K562 (cell line): ENCODE measurements around the gene MYLK4. TPM values are rescaled to one million over a fixed set of nuclear protein-coding genes. Genes with fewer than 3 reads are reported as not detected.

Experiments used
- ATAC-seq: fragments of 200-7000 bp; cut with Tn5 transposase; 3 replicates; pipeline ENCODE4 v1.9.1; 2020; ENCODE audit warnings: moderate library complexity
- BruUV-seq: library from RNA; stranded (reverse); fragments of 400-500 nt; replicated peaks from 2 replicates; lab custom pipeline; 2021; lab: Mats Ljungman, UMichigan
- CTCF ChIA-PET: fragments of 300-600 bp; formaldehyde crosslinking; extraction: SDS; loops from one replicate; lab custom pipeline; 2021; ENCODE audit warnings: low intra/inter-chr PET ratio; lab: Yijun Ruan, JAX
- POLR2A ChIA-PET: fragments of 300-600, 350-650 bp; sonication (Branson Sonifier 250); formaldehyde crosslinking; extraction: SDS; loops from one replicate; lab custom pipeline; 2021; ENCODE audit warnings: antibody characterized with exemption, inconsistent platforms; lab: Yijun Ruan, JAX
- DNase-seq, 4 experiments: peaks; one replicate each; pipeline versions ENCODE4 v3.0.0 to v3.0.0-alpha.2; 2011 to 2018; ENCODE audit warnings: low spot score in 3 of 4, mixed read lengths in 3 of 4; ENCODE audit errors: extremely low read depth in 1 of 4
- FAIRE-seq: peaks from 2 replicates; lab custom pipeline; 2011; peaks lifted over from hg19 to GRCh38; lab: Jason Lieb, UNC
- H2AFZ ChIP-seq: 2 replicates; pipeline ENCODE4 v1.6.0; 2011; ENCODE audit warnings: low read depth, low read length, control low read depth, inconsistent platforms
- H3K27ac ChIP-seq: fragments of 200-600 bp; 3 replicates; pipeline ENCODE4 v1.8.0; 2011; ENCODE audit warnings: low read depth, mild to moderate bottlenecking, control low read depth, inconsistent platforms, low read length, moderate library complexity, mixed read lengths; ENCODE audit errors: extremely low read depth
- H3K27me3 ChIP-seq, 2 experiments: fragments of 300-600 bp in 1 of 2; 2 replicates in 1 of 2; 3 replicates in 1 of 2; pipeline versions ENCODE4 v1.6.0 to v1.8.0; 2011; ENCODE audit warnings: inconsistent platforms in 2 of 2, low read length in 2 of 2, mild to moderate bottlenecking in 1 of 2, mixed read lengths in 1 of 2, moderate library complexity in 1 of 2; ENCODE audit not compliant: control insufficient read depth in 2 of 2, insufficient read depth in 2 of 2
- H3K36me3 ChIP-seq: fragments of 300-600 bp; 3 replicates; pipeline ENCODE4 v1.8.0; 2011; ENCODE audit warnings: mild to moderate bottlenecking, low read length, inconsistent platforms; ENCODE audit not compliant: control insufficient read depth, insufficient read depth
- H3K4me1 ChIP-seq, 2 experiments: fragments of 200-600 bp in 1 of 2; replicated peaks in 1 of 2; 2 replicates in 1 of 2; 3 replicates in 1 of 2; pipeline versions ENCODE4 v1.5.1 to v1.8.0; 2011; ENCODE audit warnings: inconsistent platforms in 2 of 2, low read length in 2 of 2, mild to moderate bottlenecking in 1 of 2, mixed read lengths in 1 of 2, moderate library complexity in 1 of 2; ENCODE audit not compliant: control insufficient read depth in 2 of 2, insufficient read depth in 2 of 2
- H3K4me2 ChIP-seq: 2 replicates; pipeline ENCODE4 v1.6.1; 2011; ENCODE audit warnings: low read length, control low read depth, inconsistent platforms, mixed read lengths; ENCODE audit not compliant: insufficient read depth
- H3K4me3 ChIP-seq: fragments of 200-600 bp; sonication (generic), shearing (Covaris generic); 2 replicates; pipeline ENCODE4 v1.5.1; 2016; ENCODE audit warnings: control low read depth, inconsistent platforms
- H3K79me2 ChIP-seq: fragments of 200-600 bp; 3 replicates; pipeline ENCODE4 v1.8.0; 2011; ENCODE audit warnings: low read length, inconsistent platforms; ENCODE audit not compliant: control insufficient read depth, insufficient read depth
- H3K9ac ChIP-seq, 2 experiments: 2 replicates each; pipeline versions ENCODE4 v1.6.0 to v1.6.1; 2011; ENCODE audit warnings: low read depth in 2 of 2, low read length in 2 of 2, control low read depth in 1 of 2, inconsistent platforms in 1 of 2, mild to moderate bottlenecking in 1 of 2, mixed read lengths in 1 of 2; ENCODE audit not compliant: insufficient read depth in 1 of 2
- H3K9me1 ChIP-seq: one replicate; pipeline ENCODE4 v1.6.0; 2011; ENCODE audit warnings: inconsistent platforms, mild to moderate bottlenecking, low read length, moderate library complexity; ENCODE audit not compliant: control insufficient read depth, insufficient read depth
- H3K9me3 ChIP-seq: replicated peaks from 2 replicates; pipeline ENCODE4 v1.5.1; 2011; ENCODE audit warnings: low read depth, low read length, inconsistent platforms; ENCODE audit not compliant: control insufficient read depth, insufficient read depth
- H4K20me1 ChIP-seq: replicated peaks from 2 replicates; pipeline ENCODE4 v1.6.1; 2011; ENCODE audit warnings: low read length, inconsistent platforms, mixed read lengths; ENCODE audit not compliant: control insufficient read depth, insufficient read depth
- BRD4 ChIP-seq: fragments of 200-600 bp; sonication (generic); IDR thresholded peaks from 2 replicates; pipeline ENCODE4 v1.6.1; 2017; ENCODE audit warnings: inconsistent platforms
- EGR1 ChIP-seq: fragments of 450-650 bp; conservative IDR thresholded peaks from 2 replicates; pipeline ENCODE4 v1.6.1; 2017; ENCODE audit warnings: mild to moderate bottlenecking
- FOXK1 ChIP-seq: sonication (generic); formaldehyde crosslinking; IDR thresholded peaks from 2 replicates; pipeline ENCODE4 v1.8.0; 2022; ENCODE audit warnings: missing genetic modification reagents, mild to moderate bottlenecking, borderline replicate concordance
- GTF2E2 ChIP-seq: fragments of 200-800 bp; sonication (Bioruptor generic); IDR thresholded peaks from 2 replicates; pipeline ENCODE4 v1.6.1; 2016; ENCODE audit warnings: missing genetic modification characterization, missing compliant biosample characterization
- IRF2 ChIP-seq: sonication (generic); formaldehyde crosslinking; IDR thresholded peaks from 2 replicates; pipeline ENCODE4 v1.8.1; 2022; ENCODE audit warnings: mild to moderate bottlenecking, missing genetic modification reagents
- MAFK ChIP-seq: IDR thresholded peaks from 2 replicates; pipeline ENCODE4 v1.6.1; 2011; ENCODE audit warnings: low read length, improper control_type of control experiment
- NR2F6 ChIP-seq: fragments of 450-650 bp; formaldehyde crosslinking; IDR thresholded peaks from 2 replicates; pipeline ENCODE4 v1.4.0; 2020; ENCODE audit warnings: mild to moderate bottlenecking
- NUFIP1 ChIP-seq: fragments of 450-650 bp; IDR thresholded peaks from 2 replicates; pipeline ENCODE4 v1.6.1; 2018; ENCODE audit not compliant: partially characterized antibody
- POLR2H ChIP-seq: IDR thresholded peaks from 2 replicates; pipeline ENCODE4 v1.6.1; 2016; ENCODE audit warnings: missing genetic modification characterization, low read depth, mild to moderate bottlenecking, control low read depth, missing compliant biosample characterization, moderate library complexity
- SRF ChIP-seq, 2 experiments: fragments of 250-450, 450-650 bp in 1 of 2; sonication (Bioruptor Pico) in 1 of 2; sonication (generic) in 1 of 2; formaldehyde crosslinking; IDR thresholded peaks; 2 replicates each; pipeline versions ENCODE4 v1.5.0 to v1.5.1; 2020 to 2022; ENCODE audit warnings: mild to moderate bottlenecking in 1 of 2, missing genetic modification reagents in 1 of 2
- TCF7L2 ChIP-seq: fragments of 150-350 bp; IDR thresholded peaks from 2 replicates; pipeline ENCODE4 v1.6.1; 2016; ENCODE audit warnings: low read depth, mild to moderate bottlenecking, low read length, moderate library complexity
- ZFP1 ChIP-seq: fragments of 450-650 bp; formaldehyde crosslinking; IDR thresholded peaks from 2 replicates; pipeline ENCODE4 v1.4.0; 2020; ENCODE audit warnings: mild to moderate bottlenecking, mixed read lengths
- ZNF316 ChIP-seq: fragments of 450-650 bp; IDR thresholded peaks from 2 replicates; pipeline ENCODE4 v1.6.1; 2016
- ZZZ3 ChIP-seq: fragments of 450-650 bp; IDR thresholded peaks from 2 replicates; pipeline ENCODE4 v1.6.1; 2016; ENCODE audit warnings: antibody characterized with exemption, mild to moderate bottlenecking, moderate library complexity
- WGBS: fragments of 100-300 bp; shearing (Covaris generic); methylation state at CpG from one replicate; pipeline ENCODE4 v1.1.6; 2016; ENCODE audit warnings: low coverage, mixed read lengths; ENCODE audit not compliant: insufficient coverage; ENCODE audit errors: missing lambda C conversion rate; 5-methylcytosine and 5-hydroxymethylcytosine counted together
- in situ Hi-C: fragments of 300-500 bp; cut with MboI; formaldehyde crosslinking; loops from 4 replicates; pipeline ENCODE4 v1.15.0; 2018; ENCODE audit warnings: inconsistent platforms, mixed read lengths
- intact Hi-C: fragments of 100-400 bp; cut with micrococcal nuclease; formaldehyde crosslinking; loops from 2 replicates; pipeline ENCODE4 v1.14.2; 2022
- polyA plus RNA-seq, 8 experiments: library from polyadenylated mRNA; depleted of rRNA in 4 of 8; stranded (reverse) in 5 of 8; unstranded in 3 of 8; fragments of >200 nt; fragmentation: Nextera tagmentation in 2 of 8; fragmentation: Illumina TruSeq in 1 of 8; extraction: Ambion mirVana in 2 of 8; extraction: Trizol in 1 of 8; gene quantifications; 2 replicates each; pipeline versions ENCODE4 v1.2.1 to v1.2.3, GENCODE V29; 2011 to 2014; ENCODE audit warnings: inconsistent platforms in 1 of 8, missing spikeins in 1 of 8
- total RNA-seq, 7 experiments: library from RNA; depleted of rRNA in 6 of 7; stranded (reverse); fragments of >200 nt in 6 of 7; fragmentation: Illumina TruSeq in 2 of 7; extraction: Trizol in 2 of 7; gene quantifications; 2 replicates each; pipeline versions ENCODE4 v1.2.1 to v1.2.3, GENCODE V29; 2011 to 2021; ENCODE audit warnings: low replicate concordance in 1 of 7
- TF ChIP-seq, protein P1 (sequence below): fragments of 450-650 bp; IDR thresholded peaks from 2 replicates; pipeline ENCODE4 v1.6.1; 2018; ENCODE audit not compliant: partially characterized antibody
- TF ChIP-seq, protein P2 (sequence below): fragments of 450-650 bp; formaldehyde crosslinking; IDR thresholded peaks from 2 replicates; pipeline ENCODE4 v1.4.0; 2020; ENCODE audit warnings: mild to moderate bottlenecking, mixed read lengths

Gene MYLK4
- total and polyA plus RNA-seq, 9 of the 15 experiments (the other 6 are each of a cell fraction or from before 2014, with no cell fraction given) = 0.01 to 0.15 (median 0.06) TPM

DNA sequence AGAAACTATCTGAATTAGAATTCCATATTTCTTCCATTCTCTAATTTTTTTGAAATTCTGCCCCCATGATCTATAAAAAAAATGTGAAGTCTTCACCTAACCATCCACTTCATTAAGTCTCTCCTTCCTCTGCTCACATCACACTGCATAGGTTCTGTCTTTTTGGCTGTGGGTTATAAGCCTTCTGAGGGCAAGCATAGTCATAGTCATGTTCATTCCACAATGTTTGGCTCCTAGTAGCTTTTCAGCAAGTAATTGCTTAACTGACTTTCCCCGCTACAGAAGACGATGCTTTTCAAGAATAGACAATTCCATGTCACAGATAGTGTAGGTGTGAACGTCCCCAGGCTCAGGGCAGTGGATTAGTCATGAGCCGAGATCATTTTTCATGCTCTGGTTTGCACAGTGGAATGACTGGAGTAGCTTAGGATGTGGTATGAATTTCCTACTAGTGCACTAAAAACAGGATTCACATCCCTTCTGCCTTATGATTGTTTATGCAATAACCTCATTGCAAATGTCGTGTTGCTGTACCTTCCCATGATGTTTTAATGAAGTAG is 43.5 kb upstream of the MYLK4 start (continued):
- TF ChIP-seq, protein P1, sequence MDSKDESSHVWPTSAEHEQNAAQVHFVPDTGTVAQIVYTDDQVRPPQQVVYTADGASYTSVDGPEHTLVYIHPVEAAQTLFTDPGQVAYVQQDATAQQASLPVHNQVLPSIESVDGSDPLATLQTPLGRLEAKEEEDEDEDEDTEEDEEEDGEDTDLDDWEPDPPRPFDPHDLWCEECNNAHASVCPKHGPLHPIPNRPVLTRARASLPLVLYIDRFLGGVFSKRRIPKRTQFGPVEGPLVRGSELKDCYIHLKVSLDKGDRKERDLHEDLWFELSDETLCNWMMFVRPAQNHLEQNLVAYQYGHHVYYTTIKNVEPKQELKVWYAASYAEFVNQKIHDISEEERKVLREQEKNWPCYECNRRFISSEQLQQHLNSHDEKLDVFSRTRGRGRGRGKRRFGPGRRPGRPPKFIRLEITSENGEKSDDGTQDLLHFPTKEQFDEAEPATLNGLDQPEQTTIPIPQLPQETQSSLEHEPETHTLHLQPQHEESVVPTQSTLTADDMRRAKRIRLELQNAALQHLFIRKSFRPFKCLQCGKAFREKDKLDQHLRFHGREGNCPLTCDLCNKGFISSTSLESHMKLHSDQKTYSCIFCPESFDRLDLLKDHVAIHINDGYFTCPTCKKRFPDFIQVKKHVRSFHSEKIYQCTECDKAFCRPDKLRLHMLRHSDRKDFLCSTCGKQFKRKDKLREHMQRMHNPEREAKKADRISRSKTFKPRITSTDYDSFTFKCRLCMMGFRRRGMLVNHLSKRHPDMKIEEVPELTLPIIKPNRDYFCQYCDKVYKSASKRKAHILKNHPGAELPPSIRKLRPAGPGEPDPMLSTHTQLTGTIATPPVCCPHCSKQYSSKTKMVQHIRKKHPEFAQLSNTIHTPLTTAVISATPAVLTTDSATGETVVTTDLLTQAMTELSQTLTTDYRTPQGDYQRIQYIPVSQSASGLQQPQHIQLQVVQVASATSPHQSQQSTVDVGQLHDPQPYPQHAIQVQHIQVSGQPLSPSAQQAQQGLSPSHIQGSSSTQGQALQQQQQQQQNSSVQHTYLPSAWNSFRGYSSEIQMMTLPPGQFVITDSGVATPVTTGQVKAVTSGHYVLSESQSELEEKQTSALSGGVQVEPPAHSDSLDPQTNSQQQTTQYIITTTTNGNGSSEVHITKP = peak; percentile 20
- peak; percentile 80 for TF ChIP-seq ZNF316

DNA sequence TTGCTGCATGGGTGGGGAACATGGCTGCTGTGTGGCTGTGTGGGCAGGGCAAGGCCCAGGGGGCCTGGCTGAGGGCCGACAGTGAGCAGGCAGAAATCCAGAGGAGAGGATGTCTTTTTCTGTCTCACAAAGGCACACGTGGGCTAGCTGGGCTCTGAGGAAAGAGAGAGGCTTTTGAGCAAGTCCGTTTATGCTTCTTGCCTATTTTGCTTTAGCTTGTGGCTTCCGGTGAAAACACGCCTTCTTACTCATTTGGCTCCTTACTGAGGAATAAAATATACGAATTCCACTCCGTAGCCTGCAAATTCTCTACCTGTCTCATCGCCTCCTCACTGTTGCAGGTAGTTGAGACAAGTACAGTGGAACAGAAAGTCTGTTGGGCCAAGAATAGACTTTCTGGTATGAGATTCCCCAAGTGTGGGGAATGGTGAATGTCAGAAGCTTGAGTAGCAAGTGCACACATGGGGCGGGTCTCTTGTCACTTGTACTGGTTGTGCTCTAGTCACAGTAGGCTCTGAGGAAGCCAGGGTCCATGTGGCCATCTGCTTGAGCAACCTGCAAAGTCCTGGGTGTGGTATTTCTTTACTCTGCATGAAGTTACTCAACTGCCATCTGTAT is 42.9 kb upstream of the MYLK4 start:
- H3K9ac ChIP-seq = peak overlapping the region in 1 of 2 experiments; percentile 82; a peak in 2 of 4 replicates
- no peaks in the 10 kb centered on the region; the same call in 2 of the 3 replicates for H3K36me3 ChIP-seq
- ATAC-seq = no peak
- H3K9me1 ChIP-seq = no peaks in the 10 kb centered on the region
- H2AFZ ChIP-seq = no peak overlapping the region
- no peaks in the 10 kb centered on the region for H3K27me3 ChIP-seq
- no peaks in the 10 kb centered on the region for H4K20me1 ChIP-seq
- WGBS = 76% methylated on average over 9 of the region's 9 CpGs
- intact Hi-C loops = loop anchor here (5.0 kb wide), 2 partner anchors 56 to 119 kb away; no protein-coding TSS in a partner anchor
- in situ Hi-C loops = no loop called here
- 0 out of 2 replicates have a peak, but pooled peaks cover 4% of the 10 kb centered on the region for H3K9me3 ChIP-seq
- no peak overlapping the region for H3K27ac ChIP-seq
- no peaks in the 10 kb centered on the region for H3K79me2 ChIP-seq
- no peak for DNase-seq
- ChIA-PET POLR2A (interaction anchor here (0.6 to 1.5 kb wide), 2 partner anchors 11 to 1303 kb away, joined by 3 to 4 read pairs; no protein-coding TSS in a partner anchor), CTCF (interaction anchor here (0.7 kb wide), 1 partner anchor 48 kb away, joined by 3 read pairs; the partner anchor contains the start of gene SERPINB1)
- no TSS peak for BruUV-seq
- no peak for FAIRE-seq
- H3K4me2 ChIP-seq = no peak overlapping the region
- no peak overlapping the region for H3K4me3 ChIP-seq
- H3K4me1 ChIP-seq = peaks cover 2 to 9% of the 10 kb centered on the region in 2 experiments; a peak in 4 of 5 replicates
- TF ChIP-seq POLR2H (tag) = no peak
- TF ChIP-seq MAFK = no peak
- TF ChIP-seq FOXK1 (CRISPR knock-in tag) = no peak
- TF ChIP-seq TCF7L2 = no peak
- TF ChIP-seq BRD4 = no peak
- no peak for TF ChIP-seq EGR1
- TF ChIP-seq ZFP1 (CRISPR knock-in tag) = no peak
- no peak for TF ChIP-seq NR2F6 (CRISPR knock-in tag)
- TF ChIP-seq IRF2 = no peak
- TF ChIP-seq SRF (CRISPR knock-in tag; IDR thresholded peaks at IDR 0.05) = no peak
- TF ChIP-seq GTF2E2 = no peak
- TF ChIP-seq, protein P2, sequence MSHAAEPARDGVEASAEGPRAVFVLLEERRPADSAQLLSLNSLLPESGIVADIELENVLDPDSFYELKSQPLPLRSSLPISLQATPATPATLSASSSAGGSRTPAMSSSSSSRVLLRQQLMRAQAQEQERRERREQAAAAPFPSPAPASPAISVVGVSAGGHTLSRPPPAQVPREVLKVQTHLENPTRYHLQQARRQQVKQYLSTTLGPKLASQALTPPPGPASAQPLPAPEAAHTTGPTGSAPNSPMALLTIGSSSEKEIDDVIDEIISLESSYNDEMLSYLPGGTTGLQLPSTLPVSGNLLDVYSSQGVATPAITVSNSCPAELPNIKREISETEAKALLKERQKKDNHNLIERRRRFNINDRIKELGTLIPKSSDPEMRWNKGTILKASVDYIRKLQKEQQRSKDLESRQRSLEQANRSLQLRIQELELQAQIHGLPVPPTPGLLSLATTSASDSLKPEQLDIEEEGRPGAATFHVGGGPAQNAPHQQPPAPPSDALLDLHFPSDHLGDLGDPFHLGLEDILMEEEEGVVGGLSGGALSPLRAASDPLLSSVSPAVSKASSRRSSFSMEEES = no peak
- TF ChIP-seq ZZZ3 = no peak
- TF ChIP-seq NUFIP1 = no peak
